Panc1 (cell line): ENCODE results near the gene SIRPG. TPM values are rescaled to one million over a fixed set of nuclear protein-coding genes. Genes with fewer than 3 reads are reported as not detected.

ENCODE experiments used
- ATAC-seq: fragments of 200-7000 bp; cut with Tn5 transposase; 2 replicates; pipeline ENCODE4 v1.9.1; 2020; ENCODE audit warnings: mild to moderate bottlenecking, moderate library complexity
- BruUV-seq: library from RNA; stranded (reverse); fragments of 400-500 nt; replicated peaks from 2 replicates; lab custom pipeline; 2021; lab: Mats Ljungman, UMichigan
- CTCF ChIA-PET: fragments of 300-600 bp; sonication (Branson Sonifier 250); formaldehyde crosslinking; loops from one replicate; lab custom pipeline; 2022; ENCODE audit warnings: antibody characterized with exemption; lab: Charles Lee
- POLR2A ChIA-PET: fragments of 300-600 bp; sonication (Branson Sonifier 250); formaldehyde crosslinking; loops from one replicate; lab custom pipeline; 2022; ENCODE audit warnings: antibody characterized with exemption; lab: Charles Lee
- DNase-seq: peaks from one replicate; pipeline ENCODE4 v3.0.0-alpha.2; 2010; ENCODE audit warnings: low read depth, low spot score
- H3K27ac ChIP-seq: 2 replicates; pipeline ENCODE4 v1.5.1; 2011; ENCODE audit warnings: mild to moderate bottlenecking, low read length, inconsistent platforms
- H3K27me3 ChIP-seq: fragments of 200-500 bp; sonication (Bioruptor generic); 2 replicates; pipeline ENCODE4 v1.6.0; 2014; ENCODE audit warnings: low read length, inconsistent platforms; ENCODE audit not compliant: control insufficient read depth, insufficient read depth
- H3K36me3 ChIP-seq: fragments of 200-500 bp; sonication (Bioruptor generic); 2 replicates; pipeline ENCODE4 v1.5.1; 2014; ENCODE audit warnings: inconsistent platforms, mild to moderate bottlenecking, low read length, moderate library complexity; ENCODE audit not compliant: control insufficient read depth, insufficient read depth
- H3K4me1 ChIP-seq: 2 replicates; pipeline ENCODE4 v1.5.1; 2011; ENCODE audit warnings: inconsistent platforms, mild to moderate bottlenecking, low read length, moderate library complexity; ENCODE audit not compliant: control insufficient read depth, insufficient read depth
- H3K4me3 ChIP-seq, 2 experiments: 2 replicates each; pipeline ENCODE4 v1.5.1; 2011 to 2012; ENCODE audit warnings: low read depth in 2 of 2, low read length in 2 of 2, mild to moderate bottlenecking in 2 of 2, inconsistent platforms in 1 of 2, moderate library complexity in 1 of 2
- H3K9me3 ChIP-seq: fragments of 200-500 bp; sonication (Bioruptor generic); 2 replicates; pipeline ENCODE4 v1.5.1; 2014; ENCODE audit warnings: low read depth, mild to moderate bottlenecking, inconsistent platforms, low read length, moderate library complexity; ENCODE audit not compliant: control insufficient read depth, insufficient read depth
- CTCF ChIP-seq: fragments of 450-650 bp; IDR thresholded peaks from 2 replicates; pipeline ENCODE4 v1.5.1; 2017; ENCODE audit warnings: mild to moderate bottlenecking
- POLR2AphosphoS5 ChIP-seq: IDR thresholded peaks from 2 replicates; pipeline ENCODE4 v1.6.1; 2012; ENCODE audit warnings: mild to moderate bottlenecking, low read depth, low read length, moderate library complexity
- REST ChIP-seq, 2 experiments: IDR thresholded peaks; 2 replicates each; pipeline ENCODE4 v1.6.1; 2011 to 2012; ENCODE audit warnings: low read depth in 2 of 2, control low read depth in 1 of 2, low read length in 1 of 2, mild to moderate bottlenecking in 1 of 2, moderate library complexity in 1 of 2; ENCODE audit not compliant: insufficient read depth in 1 of 2
- SIN3A ChIP-seq: IDR thresholded peaks from 2 replicates; pipeline ENCODE4 v1.6.1; 2012; ENCODE audit warnings: low read depth, mild to moderate bottlenecking, low read length, moderate library complexity, borderline replicate concordance; ENCODE audit not compliant: insufficient read depth
- TCF7L2 ChIP-seq: IDR thresholded peaks from 2 replicates; pipeline ENCODE4 v1.6.1; 2011; ENCODE audit warnings: mild to moderate bottlenecking, low read depth, low read length, inconsistent platforms
- in situ Hi-C: cut with HindIII; loops from 2 replicates; pipeline ENCODE4 v1.10.0; 2016; ENCODE audit warnings: low sequenced_read_pairs, low pct_unique_long_range_greater_than_20kb
- intact Hi-C: fragments of 100-400 bp; cut with micrococcal nuclease; formaldehyde crosslinking; loops from one replicate; pipeline ENCODE4 v1.10.0; 2022; ENCODE audit not compliant: unreplicated experiment
- total RNA-seq: library from RNA; stranded (reverse); gene quantifications from one replicate; pipeline ENCODE4 v1.2.1, GENCODE V29; 2021; ENCODE audit not compliant: unreplicated experiment

The SIRPG gene
- total RNA-seq, 1 experiment from 2014 or later = not detected

- BruUV-seq = no TSS peak
- in situ Hi-C loops = no loop called here
- intact Hi-C loops = no loop called here
- CTCF ChIA-PET = no interaction called here
- POLR2A ChIA-PET = no interaction called here
- H3K4me1 ChIP-seq = no peaks in the 10 kb centered on the region
- H3K36me3 ChIP-seq = no peaks in the 10 kb centered on the region
- H3K27ac ChIP-seq = no peak within 1 kb of the TSS
- H3K27me3 ChIP-seq = no peaks in the 10 kb centered on the region; the same call in 1 of the 2 replicates
- ATAC-seq (no peak), DNase-seq (no peak)
- H3K4me3 ChIP-seq = no peak within 1 kb of the TSS
- TF ChIP-seq REST (IDR thresholded peaks at IDR 0.05; ENCODE audit: insufficient read depth in 1 of 2, low read depth in 2 of 2, low read length in 1 of 2) (no peak), TCF7L2 (no peak), POLR2AphosphoS5 (no peak), CTCF (no peak), SIN3A (no peak)
- H3K9me3 ChIP-seq = no peaks in the 10 kb centered on the region
These were observed 37.6 kb downstream of the SIRPG start, which contains the start of gene SIRPB1 for GRCh38 chr20:1619861-1620444. SIRPB1 (minus strand) TSS chr20:1620009; CDS start chr20:1619944, 65 bp downstream.

- TF ChIP-seq POLR2AphosphoS5 (no peak), SIN3A (no peak), REST (IDR thresholded peaks at IDR 0.05; ENCODE audit: insufficient read depth in 1 of 2, low read depth in 2 of 2, low read length in 1 of 2) (no peak), CTCF (no peak), TCF7L2 (no peak)
- Histone ChIP-seq H3K27ac (no peak overlapping the region), H3K4me1 (no peaks in the 10 kb centered on the region), H3K27me3 (no peaks in the 10 kb centered on the region; the same call in 1 of the 2 replicates), H3K4me3 (no peak overlapping the region), H3K36me3 (no peaks in the 10 kb centered on the region), H3K9me3 (no peaks in the 10 kb centered on the region)
- CTCF ChIA-PET = no interaction called here
- intact Hi-C loops = no loop called here
- POLR2A ChIA-PET = no interaction called here
- in situ Hi-C loops = no loop called here
- no TSS peak for BruUV-seq
- ATAC-seq (no peak), DNase-seq (no peak)
These were observed 38.5 kb downstream of the SIRPG start for GRCh38 chr20:1618954-1619540.
